HepG2 (cell line): Measurements from ENCODE around the gene ARHGEF12. TPM values are rescaled to one million over a fixed set of nuclear protein-coding genes. Genes with fewer than 3 reads are reported as not detected.

ENCODE experiments used
- ASH2L ChIP-seq: fragments of 300-600, 200-600 bp; sonication (generic); IDR thresholded peaks from 2 replicates; pipeline ENCODE4 v1.7.0; 2017; ENCODE audit warnings: low read depth, mild to moderate bottlenecking, moderate library complexity, mixed read lengths, low read length; ENCODE audit not compliant: insufficient read length
- CAMTA2 ChIP-seq: sonication (generic); formaldehyde crosslinking; IDR thresholded peaks from 2 replicates; pipeline ENCODE4 v1.4.0; 2020; ENCODE audit warnings: mild to moderate bottlenecking, missing genetic modification reagents, borderline replicate concordance
- CCAR2 ChIP-seq: fragments of 200-400 bp; formaldehyde crosslinking; optimal IDR thresholded peaks from 2 replicates; pipeline ENCODE3; 2018; ENCODE audit warnings: low read depth, mild to moderate bottlenecking, low read length, moderate library complexity
- FOXJ3 ChIP-seq: sonication (generic); formaldehyde crosslinking; IDR thresholded peaks from 2 replicates; pipeline ENCODE4 v1.4.0; 2020; ENCODE audit warnings: missing genetic modification reagents, mild to moderate bottlenecking, borderline replicate concordance
- HMGA1 ChIP-seq: sonication (generic); formaldehyde crosslinking; conservative IDR thresholded peaks from 2 replicates; pipeline ENCODE4 v1.4.0; 2020; ENCODE audit warnings: missing genetic modification reagents
- LCORL ChIP-seq, 2 experiments: fragments of 450-650 bp in 1 of 2; sonication (generic) in 1 of 2; formaldehyde crosslinking in 1 of 2; IDR thresholded peaks; 2 replicates each; pipeline versions ENCODE4 v1.5.0 to v1.6.1; 2017 to 2020; ENCODE audit warnings: antibody characterized with exemption in 1 of 2, missing genetic modification reagents in 1 of 2
- MAFK ChIP-seq, 2 experiments: IDR thresholded peaks in 1 of 2; conservative IDR thresholded peaks in 1 of 2; 2 replicates each; pipeline ENCODE4 v1.6.1; 2011; ENCODE audit warnings: improper control_type of control experiment in 2 of 2, low read length in 2 of 2
- RFXAP ChIP-seq: sonication (generic); formaldehyde crosslinking; IDR thresholded peaks from 2 replicates; pipeline ENCODE4 v1.4.0; 2020; ENCODE audit warnings: missing genetic modification reagents, borderline replicate concordance
- SPEN ChIP-seq: sonication (generic); formaldehyde crosslinking; IDR thresholded peaks from 2 replicates; pipeline ENCODE4 v1.5.1; 2020; ENCODE audit warnings: low read depth, mild to moderate bottlenecking, missing genetic modification reagents
- SRY ChIP-seq: sonication (generic); formaldehyde crosslinking; IDR thresholded peaks from 2 replicates; pipeline ENCODE4 v1.8.0; 2022; ENCODE audit warnings: mild to moderate bottlenecking, missing genetic modification reagents
- TBP ChIP-seq: sonication (generic); formaldehyde crosslinking; IDR thresholded peaks from 2 replicates; pipeline ENCODE4 v1.5.0; 2020; ENCODE audit warnings: missing genetic modification reagents
- THAP11 ChIP-seq: IDR thresholded peaks from 2 replicates; pipeline ENCODE4 v1.6.1; 2016; ENCODE audit warnings: missing biosample characterization, missing genetic modification reagents
- YEATS4 ChIP-seq: sonication (generic); formaldehyde crosslinking; IDR thresholded peaks from 2 replicates; pipeline ENCODE4 v1.4.0; 2020; ENCODE audit warnings: missing genetic modification reagents, borderline replicate concordance
- ZFAT ChIP-seq: sonication (generic); formaldehyde crosslinking; conservative IDR thresholded peaks from 2 replicates; pipeline ENCODE4 v1.8.1; 2023; ENCODE audit warnings: missing genetic modification reagents, inconsistent platforms
- ZFP82 ChIP-seq: sonication (generic); formaldehyde crosslinking; IDR thresholded peaks from 2 replicates; pipeline ENCODE4 v1.5.1; 2020; ENCODE audit warnings: mild to moderate bottlenecking, missing genetic modification reagents, borderline replicate concordance
- ZNF136 ChIP-seq: sonication (generic); formaldehyde crosslinking; IDR thresholded peaks from 2 replicates; pipeline ENCODE4 v1.8.1; 2022; ENCODE audit warnings: low read depth, mild to moderate bottlenecking, moderate library complexity, missing genetic modification reagents
- ZNF230 ChIP-seq: sonication (generic); formaldehyde crosslinking; IDR thresholded peaks from 2 replicates; pipeline ENCODE4 v1.4.0; 2020; ENCODE audit warnings: mild to moderate bottlenecking, missing genetic modification reagents
- ZNF296 ChIP-seq: sonication (generic); formaldehyde crosslinking; conservative IDR thresholded peaks from 2 replicates; pipeline ENCODE4 v1.5.0; 2020; ENCODE audit warnings: mild to moderate bottlenecking, missing genetic modification reagents
- ZNF441 ChIP-seq: sonication (generic); formaldehyde crosslinking; IDR thresholded peaks from 2 replicates; pipeline ENCODE4 v1.7.0; 2021; ENCODE audit warnings: missing genetic modification reagents, borderline replicate concordance
- ZNF749 ChIP-seq: sonication (generic); formaldehyde crosslinking; IDR thresholded peaks from 2 replicates; pipeline ENCODE4 v1.8.0; 2022; ENCODE audit warnings: mild to moderate bottlenecking, missing genetic modification reagents, moderate library complexity, borderline replicate concordance
- ZNF775 ChIP-seq: sonication (generic); formaldehyde crosslinking; IDR thresholded peaks from 2 replicates; pipeline ENCODE4 v1.4.0; 2020; ENCODE audit warnings: missing genetic modification reagents, mild to moderate bottlenecking, moderate library complexity, borderline replicate concordance
- polyA plus RNA-seq, 8 experiments: library from polyadenylated mRNA; depleted of rRNA in 3 of 8; stranded (reverse) in 7 of 8; unstranded in 1 of 8; fragments of >200 nt; fragmentation: Illumina TruSeq in 4 of 8; extraction: Trizol in 4 of 8; gene quantifications; 2 replicates each; pipeline versions ENCODE4 v1.2.1 to v1.2.3, GENCODE V29; 2011 to 2016; ENCODE audit warnings: low read depth in 4 of 8, missing spikeins in 1 of 8, mixed read lengths in 1 of 8; ENCODE audit not compliant: insufficient read depth in 1 of 8
- total RNA-seq, 5 experiments: library from RNA; depleted of rRNA; stranded (reverse); fragments of >200 nt; fragmentation: Illumina TruSeq; extraction: Trizol; gene quantifications; 2 replicates each; pipeline ENCODE4 v1.2.3, GENCODE V29; 2016; ENCODE audit warnings: low read depth in 1 of 5
- TF ChIP-seq, protein P1 (sequence below): sonication (generic); formaldehyde crosslinking; IDR thresholded peaks from 2 replicates; pipeline ENCODE4 v1.8.1; 2022; ENCODE audit warnings: mild to moderate bottlenecking, missing genetic modification reagents
- TF ChIP-seq, protein P2 (sequence below): sonication (generic); formaldehyde crosslinking; IDR thresholded peaks from 2 replicates; pipeline ENCODE4 v1.4.0; 2020; ENCODE audit warnings: missing genetic modification reagents, mild to moderate bottlenecking, borderline replicate concordance
- TF ChIP-seq, protein P3 (sequence below): sonication (generic); formaldehyde crosslinking; IDR thresholded peaks from 2 replicates; pipeline ENCODE4 v1.5.0; 2020; ENCODE audit warnings: missing genetic modification reagents
- TF ChIP-seq, protein P4 (sequence below): sonication (generic); formaldehyde crosslinking; IDR thresholded peaks from 2 replicates; pipeline ENCODE4 v1.4.0; 2020; ENCODE audit warnings: low read depth, mild to moderate bottlenecking, missing genetic modification reagents

The ARHGEF12 gene
- total and polyA plus RNA-seq, 2 of the 13 experiments (the other 11 are each of a cell fraction or from before 2014, with no cell fraction given), result 17.9 to 54.4 TPM

GRCh38 chr11:120335908-120336640, at the start of gene ARHGEF12 (continued):
- TF ChIP-seq, protein P1, sequence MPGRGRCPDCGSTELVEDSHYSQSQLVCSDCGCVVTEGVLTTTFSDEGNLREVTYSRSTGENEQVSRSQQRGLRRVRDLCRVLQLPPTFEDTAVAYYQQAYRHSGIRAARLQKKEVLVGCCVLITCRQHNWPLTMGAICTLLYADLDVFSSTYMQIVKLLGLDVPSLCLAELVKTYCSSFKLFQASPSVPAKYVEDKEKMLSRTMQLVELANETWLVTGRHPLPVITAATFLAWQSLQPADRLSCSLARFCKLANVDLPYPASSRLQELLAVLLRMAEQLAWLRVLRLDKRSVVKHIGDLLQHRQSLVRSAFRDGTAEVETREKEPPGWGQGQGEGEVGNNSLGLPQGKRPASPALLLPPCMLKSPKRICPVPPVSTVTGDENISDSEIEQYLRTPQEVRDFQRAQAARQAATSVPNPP (CRISPR knock-in tag), result peak; percentile 65; the same call in 1 of the 2 replicates
- TF ChIP-seq TBP (CRISPR knock-in tag) (no peak), SRY (CRISPR knock-in tag) (peak; percentile 78; the same call in 1 of the 2 replicates), HMGA1 (CRISPR knock-in tag) (no peak), CAMTA2 (CRISPR knock-in tag) (no peak), ZNF296 (CRISPR knock-in tag) (0 out of 2 replicates have a peak, but pooled peaks have one; percentile 43), FOXJ3 (CRISPR knock-in tag) (peak; percentile 27; the same call in 1 of the 2 replicates), ZNF441 (CRISPR knock-in tag) (0 out of 2 replicates have a peak, but pooled peaks have one; percentile 41), THAP11 (CRISPR knock-in tag) (peak; percentile 82), ZFP82 (CRISPR knock-in tag) (no peak), YEATS4 (CRISPR knock-in tag) (peak; percentile 93), ZFAT (CRISPR knock-in tag) (no peak), ASH2L (peak; percentile 71), ZNF230 (0 out of 2 replicates have a peak, but pooled peaks have one; percentile 35), LCORL (IDR thresholded peaks at IDR 0.05) (peak; percentile 33; the same call in 1 of the 2 replicates), LCORL (CRISPR knock-in tag; IDR thresholded peaks at IDR 0.05) (peak; percentile 92), SPEN (peak; percentile 83), CCAR2 (peak; percentile 90), RFXAP (CRISPR knock-in tag) (no peak), ZNF749 (CRISPR knock-in tag) (peak; percentile 83; the same call in 1 of the 2 replicates), MAFK (conservative IDR thresholded peaks at IDR 0.05 in 1 of 2, IDR thresholded peaks at IDR 0.05 in 1 of 2; ENCODE audit: low read length in 2 of 2) (no peak), ZNF775 (CRISPR knock-in tag) (no peak), ZNF136 (CRISPR knock-in tag) (0 out of 2 replicates have a peak, but pooled peaks have one; percentile 54)
- TF ChIP-seq, protein P2, sequence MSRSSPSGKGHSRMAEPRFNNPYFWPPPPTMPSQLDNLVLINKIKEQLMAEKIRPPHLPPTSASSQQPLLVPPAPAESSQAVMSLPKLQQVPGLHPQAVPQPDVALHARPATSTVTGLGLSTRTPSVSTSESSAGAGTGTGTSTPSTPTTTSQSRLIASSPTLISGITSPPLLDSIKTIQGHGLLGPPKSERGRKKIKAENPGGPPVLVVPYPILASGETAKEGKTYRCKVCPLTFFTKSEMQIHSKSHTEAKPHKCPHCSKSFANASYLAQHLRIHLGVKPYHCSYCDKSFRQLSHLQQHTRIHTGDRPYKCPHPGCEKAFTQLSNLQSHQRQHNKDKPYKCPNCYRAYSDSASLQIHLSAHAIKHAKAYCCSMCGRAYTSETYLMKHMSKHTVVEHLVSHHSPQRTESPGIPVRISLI (CRISPR knock-in tag), result no peak; the same call in 1 of the 2 replicates
- TF ChIP-seq, protein P3, sequence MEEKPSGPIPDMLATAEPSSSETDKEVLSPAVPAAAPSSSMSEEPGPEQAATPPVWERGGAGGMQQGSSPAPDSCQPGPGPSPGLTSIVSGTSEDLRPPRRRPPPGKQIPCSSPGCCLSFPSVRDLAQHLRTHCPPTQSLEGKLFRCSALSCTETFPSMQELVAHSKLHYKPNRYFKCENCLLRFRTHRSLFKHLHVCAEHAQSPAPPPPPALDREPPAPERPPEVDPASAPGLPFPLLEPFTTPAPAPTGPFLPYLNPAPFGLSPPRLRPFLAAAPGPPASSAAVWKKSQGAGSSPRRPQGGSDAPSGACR (CRISPR knock-in tag), result peak; percentile 62; the same call in 1 of the 2 replicates
- TF ChIP-seq, protein P4, sequence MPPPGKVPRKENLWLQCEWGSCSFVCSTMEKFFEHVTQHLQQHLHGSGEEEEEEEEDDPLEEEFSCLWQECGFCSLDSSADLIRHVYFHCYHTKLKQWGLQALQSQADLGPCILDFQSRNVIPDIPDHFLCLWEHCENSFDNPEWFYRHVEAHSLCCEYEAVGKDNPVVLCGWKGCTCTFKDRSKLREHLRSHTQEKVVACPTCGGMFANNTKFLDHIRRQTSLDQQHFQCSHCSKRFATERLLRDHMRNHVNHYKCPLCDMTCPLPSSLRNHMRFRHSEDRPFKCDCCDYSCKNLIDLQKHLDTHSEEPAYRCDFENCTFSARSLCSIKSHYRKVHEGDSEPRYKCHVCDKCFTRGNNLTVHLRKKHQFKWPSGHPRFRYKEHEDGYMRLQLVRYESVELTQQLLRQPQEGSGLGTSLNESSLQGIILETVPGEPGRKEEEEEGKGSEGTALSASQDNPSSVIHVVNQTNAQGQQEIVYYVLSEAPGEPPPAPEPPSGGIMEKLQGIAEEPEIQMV (CRISPR knock-in tag), result no peak; the same call in 1 of the 2 replicates
